Measurements from ENCODE around the gene GPC2. TPM values are rescaled to one million over a fixed set of nuclear protein-coding genes. Genes with fewer than 3 reads are reported as not detected.
"Not testable (repeated sequence)": the region's sequence is repeated elsewhere in the genome, so short reads cannot be mapped to it uniquely, and the experiment has no call there.

GPC2 gene
- total RNA-seq, 3 donors from 2014 or later (not counting 1 experiment from before 2014, with no cell fraction given): 1.9 to 2.4 (median 2.3) TPM

GRCh38 chr7:100148559-100149328 is 28.4 kb downstream of the GPC2 start, which contains the start of gene LAMTOR4:
Gene LAMTOR4, plus strand, starts transcription at chr7:100148918. Its CDS starts 55 bp downstream, at chr7:100148973.
- intact Hi-C loops (cut with micrococcal nuclease): loop anchor here (1.0 kb wide), 1 partner anchor 10 kb away; the partner anchor contains the start of gene TRAPPC14
- Mint-ChIP-seq H3K27ac (peak within 1 kb of the TSS; percentile 96 to 99), H3K27me3 (ENCODE audit: low read depth in 2 of 2) (no peaks in the 10 kb centered on the region), H3K4me1 (peaks cover 30 to 37% of the 10 kb centered on the region in 2 donors), H3K36me3 (no peaks in the 10 kb centered on the region), H3K4me3 (peak within 1 kb of the TSS; percentile 97), H3K9me3 (no peaks in the 10 kb centered on the region)
- Histone ChIP-seq H3K4me1 (ENCODE audit: control insufficient read depth, insufficient read depth, low read length) (peaks cover 27% of the 10 kb centered on the region), H3K9me3 (ENCODE audit: control insufficient read depth, insufficient read depth, low read length) (no peaks in the 10 kb centered on the region), H3K27me3 (ENCODE audit: control insufficient read depth, insufficient read depth, low read length) (no peaks in the 10 kb centered on the region), H3K27ac (ENCODE audit: low read length) (peak within 1 kb of the TSS; percentile 95), H3K36me3 (ENCODE audit: control insufficient read depth, insufficient read depth, low read length) (peaks cover 10% of the 10 kb centered on the region), H3K4me3 (ENCODE audit: low read length) (peak within 1 kb of the TSS; percentile 97)
- DNase-seq (peak; percentile 95 to 99), ATAC-seq (peak; percentile 97 to 100 (median 97))
- WGBS (ENCODE audit: insufficient coverage): under 1% methylated on average over 37 of the region's 46 CpGs
- no peak for TF ChIP-seq CTCF (IDR thresholded peaks at IDR 0.05)

GRCh38 chr7:100148225-100148558 is 29.0 kb downstream of the GPC2 start:
- Histone ChIP-seq H3K36me3 (ENCODE audit: control insufficient read depth, insufficient read depth, low read length) (peaks cover 4% of the 10 kb centered on the region), H3K9me3 (ENCODE audit: control insufficient read depth, insufficient read depth, low read length) (no peaks in the 10 kb centered on the region), H3K4me1 (ENCODE audit: control insufficient read depth, insufficient read depth, low read length) (peaks cover 21% of the 10 kb centered on the region), H3K4me3 (ENCODE audit: low read length) (peak overlapping the region; percentile 97), H3K27ac (ENCODE audit: low read length) (peak overlapping the region; percentile 95), H3K27me3 (ENCODE audit: control insufficient read depth, insufficient read depth, low read length) (no peaks in the 10 kb centered on the region)
- 12% methylated on average over 12 of the region's 14 CpGs for WGBS (ENCODE audit: insufficient coverage)
- Mint-ChIP-seq H3K4me3 (peak overlapping the region; percentile 97), H3K9me3 (no peaks in the 10 kb centered on the region), H3K27me3 (ENCODE audit: low read depth in 2 of 2) (no peaks in the 10 kb centered on the region), H3K4me1 (peaks cover 30 to 34% of the 10 kb centered on the region in 2 donors), H3K36me3 (no peaks in the 10 kb centered on the region), H3K27ac (peak overlapping the region; percentile 96 to 99)
- DNase-seq: no peak
- intact Hi-C loops (cut with micrococcal nuclease): loop anchor here (1.0 kb wide), 1 partner anchor 10 kb away; the partner anchor contains the start of gene TRAPPC14
- ATAC-seq: peak in 1 of 3 donors; percentile 0
- no peak for TF ChIP-seq CTCF (IDR thresholded peaks at IDR 0.05)

GRCh38 chr7:100147278-100147677 is 29.9 kb downstream of the GPC2 start:
- H3K4me3 Mint-ChIP-seq: no peak overlapping the region
- H3K27ac Mint-ChIP-seq: no peak overlapping the region
- intact Hi-C loops (cut with micrococcal nuclease): no loop called here

GRCh38 chr7:100146350-100146749 is 30.8 kb downstream of the GPC2 start:
- H3K4me3 ChIP-seq (ENCODE audit: low read length); intact Hi-C loops (cut with micrococcal nuclease); H3K27me3 ChIP-seq (ENCODE audit: control insufficient read depth, insufficient read depth, low read length); H3K9me3 ChIP-seq (ENCODE audit: control insufficient read depth, insufficient read depth, low read length); H3K27me3 Mint-ChIP-seq (ENCODE audit: low read depth in 2 of 2); H3K36me3 ChIP-seq (ENCODE audit: control insufficient read depth, insufficient read depth, low read length); H3K9me3 Mint-ChIP-seq; H3K36me3 Mint-ChIP-seq; H3K27ac Mint-ChIP-seq; H3K4me3 Mint-ChIP-seq; ATAC-seq; DNase-seq; H3K27ac ChIP-seq (ENCODE audit: low read length): not testable (repeated sequence)
- H3K4me1 ChIP-seq (ENCODE audit: control insufficient read depth, insufficient read depth, low read length): peaks cover 17% of the 10 kb centered on the region
- H3K4me1 Mint-ChIP-seq: peaks cover 23 to 26% of the 10 kb centered on the region in 2 donors
- WGBS (ENCODE audit: insufficient coverage): 96% methylated on average over 4 of the region's 4 CpGs

More at GRCh38 chr7:100147278-100147677, 29.9 kb downstream of the GPC2 start:
- no peaks in the 10 kb centered on the region for H3K9me3 ChIP-seq (ENCODE audit: control insufficient read depth, insufficient read depth, low read length)
- Mint-ChIP-seq H3K36me3 (no peaks in the 10 kb centered on the region), H3K9me3 (no peaks in the 10 kb centered on the region), H3K4me1 (peaks cover 27 to 29% of the 10 kb centered on the region in 2 donors), H3K27me3 (ENCODE audit: low read depth in 2 of 2) (no peaks in the 10 kb centered on the region)
- H3K4me1 ChIP-seq (ENCODE audit: control insufficient read depth, insufficient read depth, low read length): peaks cover 20% of the 10 kb centered on the region
- TF ChIP-seq CTCF (IDR thresholded peaks at IDR 0.05): no peak
- H3K27ac ChIP-seq (ENCODE audit: low read length): no peak overlapping the region
- H3K27me3 ChIP-seq (ENCODE audit: control insufficient read depth, insufficient read depth, low read length): no peaks in the 10 kb centered on the region
- DNase-seq (no peak), ATAC-seq (no peak)
- no peaks in the 10 kb centered on the region for H3K36me3 ChIP-seq (ENCODE audit: control insufficient read depth, insufficient read depth, low read length)
- 100% methylated on average over 2 of the region's 2 CpGs for WGBS (ENCODE audit: insufficient coverage)
- H3K4me3 ChIP-seq (ENCODE audit: low read length): no peak overlapping the region
